DND-41 (cell line): ENCODE measurements around the gene PEX11G.

Source experiments
- CTCF ChIP-seq: IDR thresholded peaks from 2 replicates; pipeline ENCODE4 v1.5.1; 2012; ENCODE audit warnings: borderline replicate concordance, low read length, moderate library complexity, mild to moderate bottlenecking; ENCODE audit not compliant: poor library complexity, severe bottlenecking; ENCODE audit errors: extremely low read depth
- EZH2 ChIP-seq: IDR thresholded peaks from 3 replicates; pipeline ENCODE4 v1.6.1; 2012; ENCODE audit warnings: borderline replicate concordance, low read depth, mild to moderate bottlenecking, moderate library complexity, low read length, inconsistent platforms; ENCODE audit not compliant: severe bottlenecking

GRCh38 chr19:7428651-7429113 is 60.2 kb downstream of the PEX11G start:
- TF ChIP-seq CTCF (no peak), EZH2 (no peak)
